ENCODE data around the gene KLF14.

GRCh38 chr7:130689683-130690082, 44.3 kb downstream of the KLF14 start:
- no peak for TF ChIP-seq CTCF (IDR thresholded peaks at IDR 0.05)
- no peak for TF ChIP-seq POLR2A (IDR thresholded peaks at IDR 0.05)

Data from heart left ventricle (tissue), 13 donors.